Left kidney (tissue), 2 donors: ENCODE measurements around the gene JMJD8. TPM values are rescaled to one million over a fixed set of nuclear protein-coding genes. Genes with fewer than 3 reads are reported as not detected.
A peak's percentile ranks its signal among the peaks of the same experiment; 100 is the strongest.

Experiments
- DNase-seq: peaks from one replicate; pipeline ENCODE4 v3.0.0-alpha.2; 2013
- polyA plus RNA-seq: library from polyadenylated mRNA; unstranded; fragments of 120-200 nt; gene quantifications from one replicate; pipeline ENCODE4 v1.2.1, GENCODE V29; 2013; ENCODE audit not compliant: insufficient read length

The JMJD8 gene
- polyA plus RNA-seq, 1 donor: 51.4 TPM

DNA sequence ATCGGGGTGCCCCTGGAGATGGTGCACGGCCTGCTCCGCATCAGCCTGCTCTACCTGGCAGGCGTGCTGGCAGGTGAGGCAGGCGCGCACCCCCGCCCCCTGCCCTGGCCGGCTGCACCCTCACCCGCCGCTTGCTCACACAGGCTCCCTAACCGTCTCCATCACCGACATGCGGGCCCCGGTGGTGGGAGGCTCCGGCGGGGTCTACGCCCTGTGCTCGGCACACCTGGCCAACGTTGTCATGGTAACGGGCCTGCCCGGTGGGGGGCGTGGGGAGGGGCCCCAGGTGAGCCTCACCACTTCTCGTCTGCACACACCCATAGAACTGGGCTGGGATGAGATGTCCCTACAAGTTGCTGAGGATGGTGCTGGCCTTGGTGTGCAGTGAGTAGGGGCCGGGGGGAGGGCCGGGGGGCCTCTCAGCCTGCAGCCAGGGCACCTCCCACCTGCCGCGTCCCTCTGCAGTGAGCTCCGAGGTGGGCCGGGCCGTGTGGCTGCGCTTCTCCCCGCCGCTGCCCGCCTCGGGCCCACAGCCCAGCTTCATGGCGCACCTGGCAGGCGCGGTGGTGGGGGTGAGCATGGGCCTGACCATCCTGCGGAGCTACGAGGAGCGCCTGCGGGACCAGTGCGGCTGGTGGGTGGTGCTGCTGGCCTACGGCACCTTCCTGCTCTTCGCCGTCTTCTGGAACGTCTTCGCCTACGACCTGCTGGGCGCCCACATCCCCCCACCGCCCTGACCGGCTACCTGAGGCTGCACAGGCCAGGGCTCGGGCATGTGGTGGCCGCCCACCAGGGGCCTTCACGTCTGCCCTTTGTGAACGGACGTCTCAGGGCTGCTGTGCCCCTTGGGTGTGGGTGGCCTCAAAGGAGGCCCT, 6.6 kb downstream of the JMJD8 start:
- no peak for DNase-seq

DNA sequence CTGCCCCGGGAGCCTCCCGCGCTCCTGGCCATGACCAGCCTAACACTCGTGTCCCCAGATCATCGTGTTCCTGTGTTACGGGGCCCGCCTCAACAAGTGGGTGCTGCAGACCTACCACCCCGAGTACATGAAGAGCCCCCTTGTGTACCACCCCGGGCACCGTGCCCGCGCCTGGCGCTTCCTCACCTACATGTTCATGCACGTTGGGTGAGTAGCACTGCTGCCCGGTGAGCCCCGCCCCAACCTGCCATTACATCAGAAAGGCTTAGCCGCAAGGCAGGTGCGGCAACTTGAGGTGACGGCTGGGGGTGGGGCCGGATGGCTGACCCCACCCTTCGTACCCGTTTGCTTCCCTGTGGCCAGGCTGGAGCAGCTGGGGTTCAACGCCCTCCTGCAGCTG, 7.2 kb downstream of the JMJD8 start:
- no peak for DNase-seq

DNA sequence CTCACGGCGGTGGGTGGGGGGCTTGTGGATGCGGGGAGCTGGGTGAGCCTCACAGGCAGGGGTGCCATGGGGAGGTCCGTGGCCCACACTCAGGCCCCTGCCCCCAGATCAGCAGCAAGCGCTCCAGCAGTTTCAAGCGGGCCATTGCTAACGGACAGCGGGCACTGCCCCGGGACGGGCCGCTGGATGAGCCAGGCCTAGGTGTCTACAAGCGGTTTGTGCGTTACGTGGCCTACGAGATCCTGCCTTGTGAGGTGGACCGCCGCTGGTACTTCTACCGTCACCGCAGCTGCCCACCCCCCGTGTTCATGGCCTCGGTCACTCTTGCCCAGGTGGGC, 7.6 kb downstream of the JMJD8 start:
- no peak for DNase-seq

DNA sequence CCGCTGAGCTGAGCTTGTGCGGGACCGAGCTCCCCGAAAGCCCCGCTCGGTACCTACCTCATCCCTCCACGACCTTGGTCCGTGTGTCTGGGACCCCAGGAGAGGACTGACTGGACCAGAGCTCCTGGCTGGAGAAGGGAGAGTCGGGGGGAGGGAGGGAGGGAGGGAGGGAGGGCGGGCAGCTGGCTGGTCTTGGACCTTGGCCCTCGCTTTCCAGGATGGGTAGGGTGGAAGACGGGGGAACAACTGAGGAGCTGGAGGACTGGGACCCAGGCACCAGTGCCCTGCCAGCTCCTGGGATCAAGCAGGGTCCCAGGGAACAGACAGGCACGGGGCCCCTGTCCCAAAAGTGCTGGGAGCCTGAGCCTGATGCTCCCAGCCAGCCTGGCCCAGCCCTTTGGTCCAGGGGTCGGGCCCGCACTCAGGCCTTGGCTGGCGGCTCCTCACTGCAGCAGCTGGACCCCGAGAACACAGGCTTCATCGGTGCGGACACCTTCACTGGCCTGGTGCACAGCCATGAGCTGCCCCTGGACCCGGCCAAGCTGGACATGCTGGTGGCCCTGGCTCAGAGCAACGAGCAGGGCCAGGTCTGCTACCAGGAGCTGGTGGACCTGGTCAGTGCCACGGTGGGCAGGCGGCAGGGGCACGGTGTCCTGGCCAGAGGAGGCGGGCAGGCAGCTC, 8.1 kb downstream of the JMJD8 start:
- no peak for DNase-seq

DNA sequence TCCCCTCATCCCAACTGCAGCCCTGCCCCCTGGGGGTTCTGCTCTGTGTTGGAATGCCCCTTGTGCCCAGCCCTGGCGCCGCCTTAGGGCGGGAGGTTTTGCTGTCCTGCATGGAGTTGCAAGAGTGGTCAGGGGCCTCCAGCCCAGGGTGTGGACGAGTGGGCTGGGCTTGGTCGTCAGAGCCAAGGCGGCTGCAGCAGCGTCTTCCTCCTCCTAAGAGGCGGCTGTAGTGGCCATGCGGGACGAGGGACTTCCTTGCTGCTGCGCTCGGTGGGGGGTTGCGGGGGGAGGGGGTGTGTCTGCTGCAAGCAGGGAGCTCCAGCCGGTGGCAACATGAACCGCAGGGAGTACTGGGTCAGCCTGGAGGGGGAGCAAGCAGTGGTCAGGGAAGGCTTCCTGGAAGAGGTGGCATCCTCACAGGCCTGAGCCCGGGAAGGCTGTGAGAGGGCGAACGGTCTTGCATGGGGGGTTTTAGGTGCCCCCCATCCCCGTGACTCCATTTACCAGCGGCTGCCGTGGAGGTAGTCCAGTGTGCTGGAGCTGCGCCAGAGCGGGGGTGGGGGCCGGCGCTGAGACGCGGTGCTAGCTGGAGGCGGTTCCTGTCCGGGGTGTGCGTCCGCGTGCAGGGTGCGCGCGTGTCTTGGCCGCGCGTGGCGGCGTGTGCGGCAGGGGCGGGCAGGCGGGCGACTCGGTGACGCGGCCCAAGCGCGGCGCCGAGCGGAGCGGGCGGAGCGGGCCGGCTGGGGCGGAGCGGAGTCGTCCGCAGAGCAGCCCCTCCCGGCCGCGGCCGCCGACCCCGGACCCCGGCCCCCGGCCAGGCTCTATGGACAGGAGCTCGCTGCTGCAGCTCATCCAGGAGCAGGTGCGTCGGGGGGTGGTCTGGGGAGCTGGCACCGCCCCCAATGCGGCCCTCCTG, 8.9 kb downstream of the JMJD8 start, which contains the start of gene RHBDL1:
Gene RHBDL1 (plus strand): TSS at position 704 of the 916 bp plus-strand sequence. CDS start 120 bp downstream, at position 824.
- DNase-seq: no peak

DNA sequence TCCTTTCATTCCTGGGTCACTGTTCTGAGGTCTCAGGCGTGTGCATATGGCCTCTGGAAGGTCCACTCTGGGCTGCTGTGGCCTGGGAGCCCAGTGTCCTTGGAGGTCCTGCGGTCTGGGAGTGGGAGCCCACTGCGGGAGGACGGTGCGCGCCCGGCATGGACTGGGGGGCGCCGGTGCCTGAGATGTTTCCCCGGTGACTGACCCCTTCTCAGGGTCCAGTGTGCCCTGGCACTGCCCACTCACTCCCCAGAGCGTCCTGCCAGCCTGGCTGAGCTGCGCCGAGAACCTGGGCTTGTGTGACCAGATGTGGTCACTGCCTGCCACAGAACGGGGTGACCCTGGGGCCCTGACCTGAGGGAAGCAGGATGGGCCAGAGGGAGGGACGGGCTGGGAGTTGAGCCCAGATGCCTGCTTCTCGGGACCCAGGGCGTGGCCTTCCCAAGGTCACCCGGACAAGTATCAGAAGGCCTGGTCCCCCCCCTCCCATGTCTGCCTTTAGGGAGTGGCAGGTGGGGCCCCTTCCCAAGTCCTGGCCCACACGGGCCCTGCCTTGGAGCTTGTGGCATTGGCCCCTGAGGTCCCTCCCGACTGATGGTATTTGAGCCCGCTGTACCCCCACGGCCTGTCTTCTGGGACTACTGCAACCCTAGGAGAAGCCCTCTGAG, 9.8 kb downstream of the JMJD8 start:
- no peak for DNase-seq

DNA sequence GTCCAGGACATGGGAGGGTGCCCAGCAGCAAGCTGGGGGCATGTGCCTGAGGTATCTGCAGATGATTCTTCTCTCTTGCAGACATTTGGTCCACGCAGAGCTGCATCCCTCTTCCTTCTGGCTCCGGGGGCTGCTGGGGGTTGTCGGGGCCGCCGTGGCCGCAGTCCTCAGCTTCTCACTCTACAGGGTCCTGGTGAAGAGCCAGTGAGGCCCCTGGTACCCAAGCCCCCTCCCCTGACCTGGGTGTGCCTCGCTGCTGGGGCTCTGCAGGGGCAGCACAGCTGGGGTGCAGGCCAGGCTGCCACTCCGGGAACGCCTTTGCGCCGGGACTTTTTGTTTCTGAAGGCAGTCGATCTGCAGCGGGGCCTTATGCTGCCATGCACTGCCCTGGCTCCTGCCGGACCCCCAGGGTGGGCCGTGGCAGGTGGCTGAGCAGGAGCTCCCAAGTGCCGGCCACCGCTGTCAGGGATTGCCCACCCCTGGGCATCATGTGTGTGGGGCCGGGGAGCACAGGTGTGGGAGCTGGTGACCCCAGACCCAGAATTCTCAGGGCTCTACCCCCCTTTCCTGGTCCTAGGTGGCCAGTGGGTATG, 10.6 kb downstream of the JMJD8 start:
- no peak for DNase-seq

DNA sequence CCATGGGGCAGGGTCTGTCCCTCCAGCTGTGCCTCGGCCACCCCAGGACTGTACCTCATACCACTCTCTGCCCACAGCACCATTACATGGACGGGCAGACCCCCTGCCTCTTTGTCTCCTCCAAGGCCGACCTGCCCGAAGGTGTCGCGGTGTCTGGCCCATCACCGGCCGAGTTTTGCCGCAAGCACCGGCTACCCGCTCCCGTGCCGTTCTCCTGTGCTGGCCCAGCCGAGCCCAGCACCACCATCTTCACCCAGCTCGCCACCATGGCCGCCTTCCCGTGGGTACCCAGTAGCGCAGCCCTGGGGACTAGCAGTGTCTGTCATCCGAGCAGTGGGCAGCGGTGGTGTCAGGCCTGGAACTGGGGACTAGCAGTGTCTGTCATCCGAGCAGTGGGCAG, 11.3 kb downstream of the JMJD8 start:
- no peak for DNase-seq

DNA sequence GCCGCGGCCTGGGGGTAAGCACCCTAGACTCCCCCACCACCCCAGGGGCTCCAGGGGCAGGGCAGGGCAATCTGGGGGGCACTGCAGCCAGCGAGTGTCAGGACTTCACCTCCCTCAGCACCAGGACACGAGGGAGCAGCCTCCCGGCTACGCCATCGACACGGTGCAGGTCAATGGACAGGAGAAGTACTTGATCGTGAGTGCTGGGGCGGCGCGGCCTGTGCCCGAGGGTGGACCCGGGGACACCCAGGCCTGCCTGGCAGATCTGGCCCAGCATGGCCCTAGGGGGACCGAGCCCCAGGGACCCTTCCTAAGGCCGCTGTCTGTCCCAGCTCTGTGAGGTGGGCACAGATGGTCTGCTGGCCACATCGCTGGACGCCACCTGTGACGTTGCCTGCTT, 11.8 kb downstream of the JMJD8 start:
- DNase-seq: no peak

DNA sequence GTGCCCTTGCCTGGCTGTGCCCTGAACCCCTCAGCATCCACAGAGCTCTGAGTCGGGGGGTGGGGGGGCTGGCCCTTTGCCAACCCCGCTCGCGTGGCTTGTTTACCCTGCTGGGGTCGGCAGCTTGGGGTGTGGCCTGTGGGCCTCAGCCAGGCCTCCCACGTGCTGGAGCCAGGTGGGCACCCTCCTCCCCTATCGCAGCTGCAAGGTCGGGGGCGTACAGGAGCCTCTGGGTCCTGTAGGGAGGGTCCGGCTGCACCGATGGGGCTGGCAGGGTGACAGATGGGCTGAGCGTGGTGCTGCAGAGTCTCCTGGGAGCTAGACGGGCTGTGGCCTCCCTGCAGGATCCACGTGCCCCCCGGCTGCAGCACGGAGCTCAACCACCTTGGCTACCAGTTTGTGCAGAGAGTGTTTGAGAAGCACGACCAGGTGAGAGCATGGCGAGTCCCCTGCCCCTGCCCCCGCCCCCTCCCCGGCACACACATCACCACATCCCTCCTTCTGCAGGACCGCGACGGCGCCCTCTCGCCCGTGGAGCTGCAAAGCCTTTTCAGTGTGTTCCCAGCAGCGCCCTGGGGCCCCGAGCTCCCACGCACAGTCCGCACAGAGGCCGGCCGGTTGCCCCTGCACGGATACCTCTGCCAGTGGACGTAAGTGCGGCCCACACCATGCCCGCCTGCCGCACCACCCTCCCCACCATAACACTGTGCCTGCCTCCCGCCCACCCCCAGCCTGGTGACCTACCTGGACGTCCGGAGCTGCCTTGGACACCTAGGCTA, 12.6 kb downstream of the JMJD8 start:
- DNase-seq: no peak

DNA sequence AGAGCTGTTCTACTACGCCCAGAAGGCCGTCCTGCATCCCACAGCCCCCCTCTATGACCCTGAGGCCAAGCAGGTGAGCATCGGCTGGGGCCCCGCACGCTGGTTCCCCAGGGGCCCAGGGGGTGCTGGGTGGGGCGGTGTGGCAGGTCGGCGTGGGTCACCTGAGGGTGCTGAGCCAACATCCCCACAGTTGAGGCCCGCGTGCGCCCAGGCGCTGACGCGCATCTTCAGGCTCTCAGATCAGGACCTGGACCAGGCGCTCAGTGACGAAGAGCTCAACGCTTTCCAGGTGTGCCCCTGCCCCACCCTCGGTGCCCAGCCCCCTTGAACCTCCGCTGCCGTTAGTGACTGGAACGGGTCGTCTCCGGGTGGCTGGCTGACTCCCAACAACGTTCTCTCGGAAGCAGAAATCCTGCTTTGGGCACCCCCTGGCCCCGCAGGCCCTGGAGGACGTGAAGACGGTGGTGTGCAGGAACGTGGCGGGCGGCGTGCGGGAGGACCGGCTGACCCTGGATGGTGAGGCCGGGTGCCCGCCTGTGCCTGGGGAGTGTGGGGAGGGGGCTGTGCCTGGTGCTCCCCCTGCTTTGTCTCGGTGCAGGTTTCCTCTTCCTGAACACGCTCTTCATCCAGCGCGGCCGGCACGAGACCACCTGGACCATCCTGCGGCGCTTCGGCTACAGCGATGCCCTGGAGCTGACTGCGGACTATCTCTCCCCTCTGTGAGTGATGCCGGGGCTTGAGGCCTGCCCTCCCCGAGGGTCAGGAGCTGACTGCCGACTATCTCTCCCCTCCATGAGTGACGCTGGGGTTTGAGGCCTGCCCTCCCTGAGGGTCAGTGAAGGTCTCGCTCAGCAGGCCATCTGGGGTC, 13.4 kb downstream of the JMJD8 start:
- DNase-seq: no peak

DNA sequence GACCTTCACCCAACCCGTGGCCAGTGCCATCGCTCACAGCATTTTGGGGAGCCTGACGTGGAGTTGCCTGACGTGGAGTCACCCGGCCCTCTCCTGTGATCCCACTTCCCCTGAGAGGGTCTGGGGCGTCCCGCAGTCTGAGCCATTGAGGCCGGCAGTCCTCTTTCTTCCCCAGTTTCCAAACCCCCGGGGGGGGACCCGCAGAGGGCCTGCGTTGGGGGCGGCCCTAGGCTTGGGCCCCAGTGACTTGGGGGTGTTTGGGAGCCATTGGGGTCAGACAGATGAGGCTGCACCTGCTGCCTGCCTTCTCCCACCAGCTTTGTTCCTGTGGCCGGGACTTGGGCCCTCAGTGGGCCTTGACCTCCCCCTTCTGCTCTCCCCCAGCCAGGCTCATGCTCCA, 14.5 kb downstream of the JMJD8 start:
- DNase-seq: no peak

DNA sequence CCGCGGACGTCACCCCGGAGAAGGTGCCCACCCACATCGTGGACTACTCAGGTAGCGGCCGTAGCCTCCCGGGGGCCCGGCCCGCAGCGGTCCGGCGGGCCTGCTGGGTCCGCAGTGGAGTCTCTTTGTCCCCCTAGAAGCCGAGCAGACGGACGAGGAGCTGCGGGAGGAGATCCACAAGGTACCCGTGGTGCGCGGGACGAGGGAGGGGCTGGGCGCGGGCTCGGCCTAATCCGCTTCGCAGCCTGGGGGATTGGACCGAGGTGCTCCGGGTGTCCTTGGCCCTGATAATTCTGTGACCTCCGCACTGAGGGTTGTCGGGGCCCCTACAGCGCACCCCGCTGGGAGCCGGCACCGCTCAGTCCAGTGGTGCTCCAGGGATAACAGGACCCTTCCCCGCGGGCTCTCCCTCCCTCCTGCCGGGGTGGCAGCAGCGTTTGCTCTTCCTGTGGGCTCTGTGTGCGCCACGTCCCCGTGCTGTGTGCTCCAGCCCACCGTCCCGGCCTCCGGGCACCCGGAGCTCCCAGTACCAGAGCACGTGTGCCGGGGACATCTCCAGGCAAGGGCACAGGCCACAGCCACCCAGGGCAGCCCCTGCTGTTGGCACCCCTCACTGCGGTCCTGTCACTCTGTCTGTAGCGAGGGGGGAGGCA, 15.5 kb downstream of the JMJD8 start:
- no peak for DNase-seq

DNA sequence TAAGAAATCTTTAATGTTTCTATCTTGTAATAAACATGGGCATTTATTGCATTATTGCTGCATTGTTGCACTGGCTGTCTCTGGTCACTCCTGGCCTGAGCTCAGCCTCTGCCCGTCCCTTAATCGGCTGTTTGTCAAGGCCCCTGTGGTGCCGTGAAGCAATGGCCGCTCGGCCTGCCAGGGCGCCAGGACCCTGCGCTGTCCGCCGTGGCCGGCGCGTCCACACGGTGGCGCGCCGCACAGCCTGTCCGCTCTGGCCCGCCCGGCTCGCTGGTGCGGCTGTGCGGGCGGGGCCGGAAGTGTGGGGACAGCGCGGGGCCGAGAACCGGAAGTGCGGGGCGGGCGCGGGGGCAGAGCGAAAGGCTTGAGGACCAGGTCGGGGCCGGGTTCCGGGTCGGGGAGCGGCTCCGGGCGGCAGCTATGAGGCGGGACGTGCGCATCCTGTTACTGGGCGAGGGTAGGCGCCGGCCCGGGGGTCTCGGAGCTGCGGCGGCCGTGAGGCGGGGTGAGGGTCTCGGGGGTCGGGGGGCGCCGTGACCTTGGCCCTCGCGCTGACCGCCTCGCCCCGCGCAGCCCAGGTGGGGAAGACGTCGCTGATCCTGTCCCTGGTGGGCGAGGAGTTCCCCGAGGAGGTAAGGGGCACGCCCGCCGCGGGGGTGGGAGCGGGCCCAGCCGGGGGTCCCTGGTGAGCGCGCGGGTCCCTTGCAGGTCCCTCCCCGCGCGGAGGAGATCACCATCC, 16.2 kb downstream of the JMJD8 start, which contains the start of gene RHOT2:
Gene RHOT2 (plus strand): TSS at position 353 of the 739 bp plus-strand sequence. CDS start 68 bp downstream, at position 421.
- DNase-seq: peak; percentile 89

DNA sequence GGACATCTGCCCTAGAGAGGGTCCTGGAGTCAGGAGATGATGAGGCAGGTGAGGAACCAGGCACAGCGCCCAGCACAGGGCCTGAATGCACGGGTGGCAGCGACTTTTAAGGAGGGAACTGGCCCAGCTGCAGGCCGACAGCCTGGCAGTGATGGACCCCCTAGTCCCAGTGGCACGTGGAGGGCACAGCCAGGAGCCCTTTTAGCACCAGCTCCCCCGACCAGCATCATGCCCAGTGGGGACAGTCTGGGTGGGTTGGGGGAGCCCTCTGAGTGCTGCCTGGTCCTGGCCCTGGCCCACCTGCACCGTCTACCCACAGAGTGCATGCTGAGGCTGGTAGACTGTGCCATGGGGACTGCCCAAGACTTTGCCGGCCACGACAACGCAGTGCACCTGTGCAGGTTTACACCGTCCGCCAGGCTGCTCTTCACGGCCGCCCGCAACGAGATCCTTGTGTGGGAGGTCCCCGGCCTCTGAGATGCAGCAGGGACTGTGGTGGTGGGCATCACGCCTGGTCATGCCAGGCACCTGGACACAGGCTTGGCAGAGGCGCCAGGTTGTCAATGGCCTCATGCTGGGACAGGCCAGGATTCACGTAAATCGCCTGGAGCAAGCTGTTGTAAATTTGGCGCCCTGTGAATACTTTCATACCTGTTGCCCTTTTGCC, 16.9 kb downstream of the JMJD8 start:
- no peak for DNase-seq

DNA sequence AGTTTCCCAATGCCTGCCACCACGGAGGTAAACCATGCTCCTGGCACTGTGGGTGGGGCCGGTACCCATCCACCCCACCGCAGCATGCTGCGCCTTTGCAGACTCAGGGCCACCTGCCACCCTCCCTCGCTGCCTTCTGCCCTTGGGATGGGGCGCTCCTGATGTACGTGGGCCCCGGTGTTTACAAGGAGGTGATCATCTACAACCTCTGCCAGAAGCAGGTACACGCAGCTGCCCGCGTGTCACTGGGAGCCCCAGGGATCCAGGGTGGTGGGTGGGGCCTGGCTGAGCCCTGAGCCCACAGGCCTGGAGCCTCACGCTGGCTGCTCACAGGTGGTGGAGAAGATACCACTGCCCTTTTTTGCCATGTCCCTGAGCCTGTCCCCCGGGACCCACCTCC, 17.6 kb downstream of the JMJD8 start:
- DNase-seq: no peak

DNA sequence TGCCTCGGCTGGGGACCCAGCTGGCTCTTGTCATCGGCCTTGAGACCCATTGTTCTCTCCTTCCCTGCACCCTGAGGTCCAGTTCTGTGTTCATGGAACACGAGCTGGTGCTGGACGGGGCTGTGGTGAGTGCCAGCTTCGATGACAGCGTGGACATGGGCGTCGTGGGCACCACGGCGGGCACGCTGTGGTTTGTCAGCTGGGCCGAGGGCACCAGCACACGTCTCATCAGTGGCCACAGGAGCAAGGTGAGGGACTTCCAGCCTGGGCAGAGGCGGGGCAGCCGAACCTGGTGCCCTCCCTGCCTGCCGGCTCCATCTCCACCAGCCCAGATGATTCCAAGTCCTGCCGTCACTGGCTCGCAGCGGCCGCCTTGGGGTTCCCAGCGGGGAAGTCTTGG, 21.5 kb downstream of the JMJD8 start:
- DNase-seq: no peak

DNA sequence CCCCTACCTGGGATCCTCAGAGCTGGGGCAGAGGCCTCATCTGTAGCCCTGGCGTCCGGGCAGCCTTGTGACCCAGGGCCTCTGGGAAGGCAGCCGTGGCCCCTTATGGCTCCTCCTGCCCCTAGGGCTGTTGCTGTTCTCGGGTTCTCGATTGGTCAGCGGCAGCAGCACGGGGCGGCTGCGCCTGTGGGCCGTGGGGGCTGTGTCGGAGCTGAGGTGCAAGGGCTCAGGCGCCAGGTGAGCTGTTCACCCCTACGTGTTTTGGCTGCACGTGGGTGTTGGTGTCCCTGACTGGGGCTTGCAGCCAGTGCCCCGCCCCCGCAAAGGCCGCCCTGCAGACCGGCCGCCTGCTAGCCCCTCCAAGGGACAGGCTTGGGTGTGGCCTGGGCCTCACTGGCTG, 22.0 kb downstream of the JMJD8 start:
- no peak for DNase-seq
